Breast epithelium (tissue), 3 donors: Measurements from ENCODE around the gene ULBP2.

ENCODE experiments used
- POLR2A ChIP-seq: fragments of 450-650 bp; IDR thresholded peaks from one replicate; pipeline ENCODE4 v1.6.1; 2016; ENCODE audit warnings: antibody characterized with exemption, mild to moderate bottlenecking, moderate library complexity
- POLR2AphosphoS5 ChIP-seq, 3 donors: sonication (generic); formaldehyde crosslinking; IDR thresholded peaks; one replicate each; pipeline ENCODE4 v1.6.1; 2017; ENCODE audit warnings: antibody characterized with exemption in 3 of 3
- TF ChIP-seq, protein P1 (sequence below), 3 donors: fragments of 450-650 bp; IDR thresholded peaks; one replicate each; pipeline ENCODE4 v1.5.1; 2016 to 2017; ENCODE audit warnings: antibody characterized with exemption in 3 of 3, mild to moderate bottlenecking in 3 of 3, moderate library complexity in 3 of 3

DNA sequence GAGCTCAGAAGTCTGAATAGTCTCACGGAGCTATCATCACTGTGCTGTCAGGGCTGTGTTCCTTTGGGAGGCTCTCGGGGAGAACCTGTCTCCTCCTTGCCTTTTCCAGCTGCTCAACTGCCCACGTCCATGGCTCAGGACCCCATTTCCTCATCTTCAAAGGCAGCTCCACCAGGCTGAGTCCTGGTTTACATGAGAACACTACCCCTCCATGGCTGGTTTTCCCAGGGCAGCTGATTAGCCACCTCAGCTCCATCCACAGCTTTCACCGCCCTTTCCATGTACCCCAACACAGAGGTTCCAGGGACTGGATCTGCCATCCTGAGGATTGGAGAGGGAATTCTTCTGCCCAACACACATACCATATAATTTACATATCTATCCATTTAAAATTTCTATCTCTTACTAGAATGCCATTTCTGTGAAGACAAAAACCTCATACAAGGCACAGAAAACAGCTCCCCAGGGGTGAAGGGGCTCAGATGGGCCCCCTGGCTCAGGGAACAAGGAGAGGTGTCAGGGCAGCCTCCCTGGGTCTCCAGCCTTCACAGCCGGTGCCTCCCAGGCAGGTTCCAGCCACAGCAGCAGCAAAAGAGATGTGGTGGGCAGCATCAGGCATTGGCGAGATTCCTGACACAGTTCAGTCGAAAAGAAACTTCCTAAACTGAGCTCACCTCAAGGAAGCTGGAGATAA lies 41.7 kb upstream of the ULBP2 start:
- TF ChIP-seq POLR2A (no peak), POLR2AphosphoS5 (IDR thresholded peaks at IDR 0.05) (no peak)
- TF ChIP-seq, protein P1, sequence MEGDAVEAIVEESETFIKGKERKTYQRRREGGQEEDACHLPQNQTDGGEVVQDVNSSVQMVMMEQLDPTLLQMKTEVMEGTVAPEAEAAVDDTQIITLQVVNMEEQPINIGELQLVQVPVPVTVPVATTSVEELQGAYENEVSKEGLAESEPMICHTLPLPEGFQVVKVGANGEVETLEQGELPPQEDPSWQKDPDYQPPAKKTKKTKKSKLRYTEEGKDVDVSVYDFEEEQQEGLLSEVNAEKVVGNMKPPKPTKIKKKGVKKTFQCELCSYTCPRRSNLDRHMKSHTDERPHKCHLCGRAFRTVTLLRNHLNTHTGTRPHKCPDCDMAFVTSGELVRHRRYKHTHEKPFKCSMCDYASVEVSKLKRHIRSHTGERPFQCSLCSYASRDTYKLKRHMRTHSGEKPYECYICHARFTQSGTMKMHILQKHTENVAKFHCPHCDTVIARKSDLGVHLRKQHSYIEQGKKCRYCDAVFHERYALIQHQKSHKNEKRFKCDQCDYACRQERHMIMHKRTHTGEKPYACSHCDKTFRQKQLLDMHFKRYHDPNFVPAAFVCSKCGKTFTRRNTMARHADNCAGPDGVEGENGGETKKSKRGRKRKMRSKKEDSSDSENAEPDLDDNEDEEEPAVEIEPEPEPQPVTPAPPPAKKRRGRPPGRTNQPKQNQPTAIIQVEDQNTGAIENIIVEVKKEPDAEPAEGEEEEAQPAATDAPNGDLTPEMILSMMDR (IDR thresholded peaks at IDR 0.05): no peak
